Common myeloid progenitor, CD34-positive (primary cell): ENCODE results near the gene HHATL.

Experiments used
- CTCF ChIA-PET: fragments of 350-600 bp; sonication (Branson Sonifier 250); formaldehyde crosslinking; loops from one replicate; lab custom pipeline; 2021; ENCODE audit warnings: antibody characterized with exemption; lab: Charles Lee
- POLR2A ChIA-PET: fragments of 350-600 bp; sonication (Branson Sonifier 250); formaldehyde crosslinking; loops from one replicate; lab custom pipeline; 2021; ENCODE audit warnings: antibody characterized with exemption; lab: Charles Lee
- DNase-seq, 3 donors: peaks; one replicate each; pipeline versions ENCODE4 v3.0.0 to v3.0.0-alpha.2; 2013
- H3K27ac ChIP-seq, 2 experiments: 1 replicate in 1 of 2; 2 replicates in 1 of 2; pipeline ENCODE4 v1.7.0; 2013; ENCODE audit warnings: inconsistent platforms in 2 of 2, low read length in 2 of 2, mild to moderate bottlenecking in 2 of 2, low read depth in 1 of 2, moderate library complexity in 1 of 2; ENCODE audit not compliant: severe bottlenecking in 2 of 2, insufficient read depth in 1 of 2, poor library complexity in 1 of 2
- H3K27me3 ChIP-seq, 5 experiments: replicated peaks in 2 of 5; 1 replicate in 3 of 5; 2 replicates in 2 of 5; pipeline versions ENCODE4 v1.6.1 to v1.7.0; 2013; ENCODE audit warnings: low read length in 4 of 5, mild to moderate bottlenecking in 2 of 5, moderate library complexity in 2 of 5, inconsistent platforms in 1 of 5; ENCODE audit not compliant: insufficient read depth in 5 of 5, control insufficient read depth in 4 of 5
- H3K36me3 ChIP-seq, 4 experiments: 1 replicate in 2 of 4; 2 replicates in 2 of 4; pipeline versions ENCODE4 v1.6.1 to v1.7.0; 2013; ENCODE audit warnings: low read length in 3 of 4, control low read depth in 1 of 4, mild to moderate bottlenecking in 1 of 4; ENCODE audit not compliant: control insufficient read depth in 4 of 4, insufficient read depth in 4 of 4
- H3K4me1 ChIP-seq, 4 experiments: 1 replicate in 3 of 4; 2 replicates in 1 of 4; pipeline versions ENCODE4 v1.6.1 to v1.7.1; 2013; ENCODE audit warnings: low read length in 3 of 4, mild to moderate bottlenecking in 3 of 4, control low read depth in 1 of 4, inconsistent platforms in 1 of 4, moderate library complexity in 1 of 4; ENCODE audit not compliant: control insufficient read depth in 4 of 4, insufficient read depth in 4 of 4; ENCODE audit errors: control extremely low read depth in 1 of 4
- H3K4me3 ChIP-seq, 7 experiments: 1 replicate in 4 of 7; 2 replicates in 3 of 7; pipeline versions ENCODE4 v1.5.1 to v1.7.0; 2013; ENCODE audit warnings: mild to moderate bottlenecking in 7 of 7, low read length in 6 of 7, moderate library complexity in 6 of 7, inconsistent platforms in 2 of 7, low read depth in 2 of 7, control low read depth in 1 of 7; ENCODE audit not compliant: insufficient read depth in 4 of 7, control insufficient read depth in 1 of 7; ENCODE audit errors: extremely low read depth in 1 of 7
- H3K9me3 ChIP-seq, 5 experiments: 1 replicate in 4 of 5; 2 replicates in 1 of 5; pipeline versions ENCODE4 v1.6.1 to v1.7.1; 2013; ENCODE audit warnings: low read length in 4 of 5, mild to moderate bottlenecking in 2 of 5, inconsistent platforms in 1 of 5, low read depth in 1 of 5, moderate library complexity in 1 of 5; ENCODE audit not compliant: control insufficient read depth in 4 of 5, insufficient read depth in 2 of 5; ENCODE audit errors: control extremely low read depth in 1 of 5
- WGBS: methylation state at CpG from one replicate; pipeline ENCODE4 v1.1.5; 2013; ENCODE audit not compliant: insufficient coverage; 5-methylcytosine and 5-hydroxymethylcytosine counted together

HHATL gene

DNA sequence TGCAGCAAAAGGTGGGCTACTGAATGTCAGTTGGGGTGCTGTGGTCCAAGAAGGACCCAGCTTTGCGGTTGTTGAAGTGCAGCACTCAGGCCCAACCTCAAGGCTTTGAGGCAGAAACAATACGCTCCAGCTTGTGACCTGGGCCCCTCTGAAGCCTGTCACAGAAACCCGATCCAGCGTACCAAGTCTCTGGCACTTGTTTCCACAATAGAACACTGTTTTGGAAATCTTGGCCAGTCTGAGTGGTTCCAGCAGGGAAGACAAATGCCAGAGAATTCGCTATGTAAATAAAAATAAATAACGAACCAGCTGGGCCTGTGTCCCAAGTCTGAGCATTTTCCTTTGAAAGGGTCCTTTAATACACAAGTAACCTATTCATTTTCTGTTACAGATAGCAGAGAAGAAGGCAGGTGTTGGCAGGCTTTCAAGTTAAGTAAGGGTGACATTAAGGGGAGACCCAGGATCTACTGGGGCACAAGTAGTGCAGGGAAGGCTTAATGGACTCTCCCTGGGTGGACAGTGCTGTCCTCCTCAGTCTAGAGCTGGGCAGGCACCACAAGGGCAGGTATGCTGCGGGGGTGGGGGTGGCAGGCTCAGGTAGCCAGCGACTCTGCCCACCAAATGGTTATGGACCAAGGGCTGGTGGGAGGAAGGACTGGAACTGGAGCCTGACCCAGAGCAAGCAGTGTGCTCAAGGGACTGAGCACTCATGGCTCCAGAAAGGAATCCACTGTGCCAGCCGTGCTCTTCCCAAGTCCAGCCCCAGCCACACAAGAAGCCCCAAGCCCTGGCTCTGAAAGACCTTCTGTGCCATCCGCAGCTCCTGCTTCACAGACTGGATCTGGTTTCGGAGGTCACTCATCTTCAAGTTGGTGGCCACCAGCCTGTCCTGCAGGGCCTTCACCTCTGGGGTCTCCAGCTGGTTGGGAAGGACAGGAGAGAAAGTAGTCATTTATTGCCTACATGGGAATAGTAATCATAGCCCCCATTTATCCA lies 44.2 kb upstream of the HHATL start:
- POLR2A ChIA-PET, result no interaction called here

GRCh38 chr3:42745776-42746454 lies 43.3 kb upstream of the HHATL start:
- H3K4me1 ChIP-seq, result no peaks in the 10 kb centered on the region
- WGBS, result 92% methylated on average over 8 of the region's 8 CpGs
- ChIA-PET CTCF (interaction anchor here (0.7 to 5.4 kb wide), 12 partner anchors 10 to 197 kb away, joined by 3 to 49 read pairs (median 4); partner anchors contain the start of gene SEC22C), POLR2A (no interaction called here)
- no peaks in the 10 kb centered on the region for H3K27me3 ChIP-seq
- no peak for DNase-seq
- no peaks in the 10 kb centered on the region for H3K36me3 ChIP-seq
- H3K27ac ChIP-seq, result no peak overlapping the region
- no peak overlapping the region for H3K4me3 ChIP-seq
- H3K9me3 ChIP-seq, result no peaks in the 10 kb centered on the region

More for the DNA sequence above, 44.2 kb upstream of the HHATL start:
- Histone ChIP-seq H3K9me3 (no peaks in the 10 kb centered on the region), H3K27me3 (no peaks in the 10 kb centered on the region), H3K27ac (no peak overlapping the region), H3K36me3 (no peaks in the 10 kb centered on the region), H3K4me1 (no peaks in the 10 kb centered on the region), H3K4me3 (no peak overlapping the region)
- 100% methylated on average over 8 of the region's 11 CpGs for WGBS
- DNase-seq, result no peak
- CTCF ChIA-PET, result interaction anchor here (1.1 to 5.4 kb wide), 6 partner anchors 8 to 136 kb away, joined by 3 to 49 read pairs (median 4); no protein-coding TSS in a partner anchor

- CTCF ChIA-PET, result interaction anchor here (0.7 to 5.4 kb wide), 12 partner anchors 11 to 196 kb away, joined by 3 to 49 read pairs (median 4); partner anchors contain the start of gene SEC22C
- POLR2A ChIA-PET, result no interaction called here
- DNase-seq, result no peak
- Histone ChIP-seq H3K9me3 (no peaks in the 10 kb centered on the region), H3K27ac (no peak overlapping the region), H3K27me3 (no peaks in the 10 kb centered on the region), H3K36me3 (no peaks in the 10 kb centered on the region), H3K4me3 (no peak overlapping the region), H3K4me1 (no peaks in the 10 kb centered on the region)
- 94% methylated on average over 2 of the region's 3 CpGs for WGBS
Observed at GRCh38 chr3:42745291-42745745, 42.7 kb upstream of the HHATL start.

- Histone ChIP-seq H3K27ac (no peak overlapping the region), H3K4me1 (peaks cover 0 to 12% (median 6%) of the 10 kb centered on the region in 4 experiments), H3K36me3 (no peaks in the 10 kb centered on the region), H3K4me3 (no peak overlapping the region), H3K27me3 (no peaks in the 10 kb centered on the region), H3K9me3 (no peaks in the 10 kb centered on the region)
- ChIA-PET POLR2A (no interaction called here), CTCF (interaction anchor here (0.8 to 5.4 kb wide), 11 partner anchors 9 to 165 kb away, joined by 3 to 49 read pairs (median 3); partner anchors contain the start of gene SEC22C)
- 100% methylated on average over 3 of the region's 7 CpGs for WGBS
- DNase-seq, result no peak
Observed at GRCh38 chr3:42743204-42743995, 40.8 kb upstream of the HHATL start.

DNA sequence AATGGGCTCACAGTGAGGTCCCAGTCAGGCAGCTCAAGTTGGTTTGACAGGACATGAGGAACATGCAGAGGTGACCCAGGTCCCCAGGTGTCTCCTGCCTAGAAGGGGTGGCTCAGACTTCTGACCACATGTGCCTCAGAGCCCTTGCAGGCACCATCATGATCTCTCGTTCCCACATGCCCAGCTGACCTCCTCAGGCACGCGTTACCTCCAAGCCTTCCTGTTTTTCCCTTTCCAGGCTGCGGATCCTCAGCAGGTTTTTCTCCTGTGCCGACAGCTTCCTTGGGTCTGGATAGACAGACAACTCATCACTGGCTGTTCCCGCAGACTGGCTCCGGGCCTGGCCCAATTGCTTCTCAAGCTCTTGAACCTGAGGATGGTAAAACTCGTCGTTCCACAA lies 40.1 kb upstream of the HHATL start:
- no peak for DNase-seq
- no peaks in the 10 kb centered on the region for H3K9me3 ChIP-seq
- peaks cover 0 to 12% (median 6%) of the 10 kb centered on the region in 4 experiments for H3K4me1 ChIP-seq
- no peak overlapping the region for H3K27ac ChIP-seq
- ChIA-PET POLR2A (no interaction called here), CTCF (interaction anchor here (0.8 to 3.4 kb wide), 6 partner anchors 9 to 162 kb away, joined by 3 to 14 read pairs (median 4); partner anchors contain the start of gene SEC22C)
- H3K36me3 ChIP-seq, result no peaks in the 10 kb centered on the region
- no peaks in the 10 kb centered on the region for H3K27me3 ChIP-seq
- 98% methylated on average over 9 of the region's 9 CpGs for WGBS
- no peak overlapping the region for H3K4me3 ChIP-seq

GRCh38 chr3:42742259-42742658 lies 39.7 kb upstream of the HHATL start:
- no peak overlapping the region for H3K4me3 ChIP-seq
- no peaks in the 10 kb centered on the region for H3K9me3 ChIP-seq
- no peaks in the 10 kb centered on the region for H3K27me3 ChIP-seq
- ChIA-PET POLR2A (no interaction called here), CTCF (interaction anchor here (0.8 to 3.2 kb wide), 6 partner anchors 10 to 162 kb away, joined by 3 to 14 read pairs (median 4); no protein-coding TSS in a partner anchor)
- no peak overlapping the region for H3K27ac ChIP-seq
- H3K36me3 ChIP-seq, result no peaks in the 10 kb centered on the region
- no peak for DNase-seq
- H3K4me1 ChIP-seq, result peaks cover 0 to 12% (median 6%) of the 10 kb centered on the region in 4 experiments
- 98% methylated on average over 4 of the region's 4 CpGs for WGBS
